ENCODE measurements around the gene VDAC2.

The VDAC2 gene

GRCh38 chr10:75253281-75254220, 43.0 kb downstream of the VDAC2 start:
- no peak for DNase-seq (ENCODE audit: low read depth)

- no peak for DNase-seq (ENCODE audit: low read depth)
These were observed 44.1 kb downstream of the VDAC2 start for GRCh38 chr10:75254739-75255138.

GRCh38 chr10:75260990-75261389, 50.4 kb downstream of the VDAC2 start:
- no peak for DNase-seq (ENCODE audit: low read depth)

- no peak for DNase-seq (ENCODE audit: low read depth)
These were observed 51.5 kb downstream of the VDAC2 start for GRCh38 chr10:75261813-75262705.

GRCh38 chr10:75263806-75264205, 53.2 kb downstream of the VDAC2 start:
- DNase-seq (ENCODE audit: low read depth), result no peak

GRCh38 chr10:75265856-75266255, 55.3 kb downstream of the VDAC2 start:
- no peak for DNase-seq (ENCODE audit: low read depth)

- no peak for DNase-seq (ENCODE audit: low read depth)
These were observed 56.3 kb downstream of the VDAC2 start for GRCh38 chr10:75266945-75267344.

- DNase-seq (ENCODE audit: low read depth), result no peak
These were observed 59.0 kb downstream of the VDAC2 start for GRCh38 chr10:75269605-75270004.

- no peak for DNase-seq (ENCODE audit: low read depth)
These were observed 61.5 kb downstream of the VDAC2 start for GRCh38 chr10:75272094-75272493.

- DNase-seq (ENCODE audit: low read depth), result no peak
These were observed 62.3 kb downstream of the VDAC2 start for GRCh38 chr10:75272896-75273295.

GRCh38 chr10:75276069-75276872, 65.7 kb downstream of the VDAC2 start:
- DNase-seq (ENCODE audit: low read depth), result no peak

GRCh38 chr10:75280236-75280635, 69.6 kb downstream of the VDAC2 start:
- DNase-seq (ENCODE audit: low read depth), result no peak

Data from GM04503 (cell line).